ENCODE results near the gene TEAD2.

DNA sequence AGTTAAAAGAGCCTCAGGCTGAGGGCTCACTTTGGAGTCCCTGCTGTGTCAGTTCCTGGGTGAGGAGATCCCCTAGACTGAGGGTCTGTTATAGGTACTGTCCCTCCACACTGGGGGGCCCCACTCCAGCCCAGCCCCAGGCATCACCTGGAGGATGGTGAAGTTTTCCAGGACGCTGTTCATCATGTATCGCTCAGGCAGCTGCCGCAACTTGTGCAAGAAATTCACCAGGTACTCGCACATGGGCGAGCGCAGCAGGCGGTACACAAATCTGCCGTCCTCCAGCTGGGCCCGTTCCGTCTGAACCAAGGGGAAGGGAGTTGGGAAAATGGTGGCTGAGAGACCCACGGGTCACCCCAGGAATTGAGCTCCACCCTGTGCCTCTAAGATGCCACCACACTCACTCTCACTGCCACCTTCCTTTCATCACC, 19.9 kb downstream of the TEAD2 start:
- TF ChIP-seq, protein P1, sequence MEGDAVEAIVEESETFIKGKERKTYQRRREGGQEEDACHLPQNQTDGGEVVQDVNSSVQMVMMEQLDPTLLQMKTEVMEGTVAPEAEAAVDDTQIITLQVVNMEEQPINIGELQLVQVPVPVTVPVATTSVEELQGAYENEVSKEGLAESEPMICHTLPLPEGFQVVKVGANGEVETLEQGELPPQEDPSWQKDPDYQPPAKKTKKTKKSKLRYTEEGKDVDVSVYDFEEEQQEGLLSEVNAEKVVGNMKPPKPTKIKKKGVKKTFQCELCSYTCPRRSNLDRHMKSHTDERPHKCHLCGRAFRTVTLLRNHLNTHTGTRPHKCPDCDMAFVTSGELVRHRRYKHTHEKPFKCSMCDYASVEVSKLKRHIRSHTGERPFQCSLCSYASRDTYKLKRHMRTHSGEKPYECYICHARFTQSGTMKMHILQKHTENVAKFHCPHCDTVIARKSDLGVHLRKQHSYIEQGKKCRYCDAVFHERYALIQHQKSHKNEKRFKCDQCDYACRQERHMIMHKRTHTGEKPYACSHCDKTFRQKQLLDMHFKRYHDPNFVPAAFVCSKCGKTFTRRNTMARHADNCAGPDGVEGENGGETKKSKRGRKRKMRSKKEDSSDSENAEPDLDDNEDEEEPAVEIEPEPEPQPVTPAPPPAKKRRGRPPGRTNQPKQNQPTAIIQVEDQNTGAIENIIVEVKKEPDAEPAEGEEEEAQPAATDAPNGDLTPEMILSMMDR (conservative IDR thresholded peaks at IDR 0.05; ENCODE audit: low read depth, low read length): no peak
- TF ChIP-seq EZH2 (IDR thresholded peaks at IDR 0.05; ENCODE audit: borderline replicate concordance, low read depth, low read length, poor library complexity, severe bottlenecking): no peak
